ENCODE data around the gene WFIKKN2.
A peak's percentile ranks its signal among the peaks of the same experiment; 100 is the strongest.

The WFIKKN2 gene

DNA sequence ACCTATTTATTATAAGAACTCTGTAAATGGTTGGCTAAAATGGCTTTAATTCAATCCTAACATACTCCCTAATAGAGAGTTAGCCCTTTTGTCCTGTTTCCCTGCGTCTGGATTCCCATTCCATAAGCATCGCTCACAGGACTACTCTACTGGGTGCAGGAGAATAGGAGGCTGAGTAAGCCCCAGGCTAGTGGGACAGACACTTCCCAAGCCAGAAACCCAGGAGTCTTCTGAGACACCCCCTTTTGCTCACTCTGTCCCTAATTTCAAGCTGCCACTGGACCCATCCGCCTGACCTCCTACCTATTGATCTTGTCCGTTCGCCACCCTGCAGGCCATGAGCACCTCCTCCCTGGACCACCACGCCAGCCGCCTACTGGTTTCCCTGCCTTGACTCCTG, 47.5 kb downstream of the WFIKKN2 start:
- DNase-seq: no peak

DNA sequence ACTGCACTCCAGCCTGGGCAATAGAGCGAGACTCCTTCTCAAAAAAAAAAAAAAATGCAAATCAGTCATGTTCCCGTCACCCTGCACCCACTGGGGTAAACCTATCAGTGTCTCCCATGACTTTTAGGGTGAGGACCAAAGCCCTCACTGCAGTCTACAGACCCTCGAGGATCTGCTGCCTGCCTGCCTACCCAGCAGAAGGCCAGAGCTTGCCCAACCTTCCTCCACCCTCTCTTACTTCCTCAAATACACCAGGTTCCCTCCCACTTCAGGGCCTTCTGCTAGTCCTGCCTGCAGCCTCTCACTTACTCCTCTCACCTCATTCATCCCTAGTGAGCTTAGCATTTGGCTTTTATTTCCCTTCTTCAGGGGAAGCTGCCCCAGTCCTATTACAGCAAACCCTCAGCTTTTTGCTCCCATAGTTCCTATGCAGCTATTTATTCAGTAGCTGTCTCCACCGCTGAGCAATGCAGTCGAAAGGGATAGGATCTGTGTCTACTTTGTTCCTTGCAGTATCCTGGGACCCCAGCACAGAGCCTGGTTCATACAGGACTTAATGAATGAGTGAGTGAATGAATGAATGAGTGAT, 48.6 kb downstream of the WFIKKN2 start:
- DNase-seq: peak; percentile 16

DNA sequence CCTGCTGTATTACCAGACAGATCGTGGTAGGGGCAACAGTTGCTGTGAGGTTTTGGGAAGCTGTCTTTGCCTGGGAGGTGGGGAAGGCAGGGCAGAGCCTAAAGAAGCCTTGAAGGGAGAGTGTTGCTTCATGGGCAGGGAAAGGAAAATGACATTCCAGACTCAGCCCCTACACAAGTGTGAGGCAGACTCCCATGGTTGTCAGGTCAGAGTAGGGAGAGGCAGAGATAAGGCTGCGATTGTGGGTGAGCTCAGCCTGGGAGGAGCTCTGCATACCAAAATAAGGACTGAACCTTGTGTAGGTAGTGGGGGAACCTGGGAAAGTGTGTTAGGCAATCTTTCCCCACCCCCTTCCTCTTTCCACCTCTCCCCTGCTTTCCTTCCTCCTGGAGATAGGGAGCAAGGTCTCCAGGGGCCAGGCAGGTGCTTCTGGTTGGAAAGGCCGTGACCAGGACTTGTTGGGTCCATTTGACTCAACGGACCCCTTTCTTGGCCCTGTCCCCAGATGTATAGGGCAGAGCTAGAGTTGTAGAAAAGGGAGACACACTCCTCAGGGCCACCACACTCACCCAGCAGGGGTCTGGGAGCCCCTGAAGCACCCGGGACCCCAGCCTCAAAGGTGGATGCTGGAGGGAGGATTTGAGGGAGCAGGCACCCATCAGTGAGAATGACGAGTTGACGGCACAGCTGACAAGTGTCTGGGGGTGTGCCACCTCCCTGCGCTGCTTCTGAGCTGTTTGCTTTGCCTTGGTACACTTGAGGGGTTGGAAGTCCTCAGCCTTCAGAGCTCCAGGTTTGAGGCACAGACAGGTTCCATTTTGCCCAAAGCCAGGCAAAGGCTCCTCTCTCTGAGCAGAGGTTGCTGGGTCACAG, 49.3 kb downstream of the WFIKKN2 start:
- no peak for DNase-seq

DNA sequence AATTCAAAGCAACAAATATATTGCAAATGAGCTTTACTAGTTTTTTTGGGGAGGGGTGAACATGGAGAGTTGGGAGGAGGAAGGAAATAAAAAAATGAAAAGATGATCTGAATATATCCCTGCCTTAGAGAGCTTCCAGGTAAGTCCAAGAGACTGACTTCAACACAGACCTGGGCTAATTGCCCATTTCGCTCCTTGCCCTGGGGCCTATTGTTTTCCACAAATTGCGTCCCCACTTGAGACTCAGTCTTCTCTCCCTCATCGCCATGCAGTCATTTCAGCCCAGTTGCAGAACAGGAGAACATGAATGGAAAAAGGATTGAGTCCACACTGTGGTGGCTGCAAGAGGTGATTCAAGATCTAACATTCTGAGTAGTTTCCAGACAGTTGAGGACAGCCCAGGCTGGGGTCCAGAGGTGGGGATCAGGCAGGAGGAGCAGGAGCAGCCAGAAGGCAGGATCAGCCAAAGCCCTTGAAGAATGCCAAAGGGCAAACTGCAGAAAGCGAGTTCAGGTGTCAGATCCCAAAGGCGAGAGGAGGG, 52.4 kb downstream of the WFIKKN2 start:
- no peak for DNase-seq

DNA sequence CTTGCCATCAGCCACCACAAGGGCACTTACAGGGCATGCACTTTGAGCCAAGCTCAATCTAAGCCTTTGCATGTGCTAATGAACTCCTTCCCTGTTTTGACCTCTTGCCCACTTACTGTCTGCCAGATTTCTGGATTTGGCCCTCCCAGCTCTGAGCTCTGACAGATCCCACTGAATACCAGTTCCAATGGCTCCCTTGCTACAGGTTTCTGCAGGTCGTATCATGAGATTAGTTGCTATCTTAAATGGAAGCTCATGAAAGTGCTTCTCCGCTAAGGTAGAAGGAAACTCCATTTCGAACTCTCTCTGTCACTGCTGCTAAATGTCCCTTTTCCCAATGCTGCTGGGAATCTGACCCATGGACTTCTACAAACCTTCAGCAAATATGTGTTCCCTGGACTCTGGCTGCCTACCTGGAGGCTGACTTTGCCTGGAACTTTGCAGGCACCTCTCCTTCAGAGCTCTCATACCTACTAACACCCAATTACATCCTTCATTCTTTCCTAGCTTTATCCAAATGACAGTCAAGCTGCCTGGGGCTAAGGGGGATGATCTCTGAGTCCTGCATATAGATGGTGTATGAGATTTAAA, 54.2 kb downstream of the WFIKKN2 start:
- DNase-seq: no peak

DNA sequence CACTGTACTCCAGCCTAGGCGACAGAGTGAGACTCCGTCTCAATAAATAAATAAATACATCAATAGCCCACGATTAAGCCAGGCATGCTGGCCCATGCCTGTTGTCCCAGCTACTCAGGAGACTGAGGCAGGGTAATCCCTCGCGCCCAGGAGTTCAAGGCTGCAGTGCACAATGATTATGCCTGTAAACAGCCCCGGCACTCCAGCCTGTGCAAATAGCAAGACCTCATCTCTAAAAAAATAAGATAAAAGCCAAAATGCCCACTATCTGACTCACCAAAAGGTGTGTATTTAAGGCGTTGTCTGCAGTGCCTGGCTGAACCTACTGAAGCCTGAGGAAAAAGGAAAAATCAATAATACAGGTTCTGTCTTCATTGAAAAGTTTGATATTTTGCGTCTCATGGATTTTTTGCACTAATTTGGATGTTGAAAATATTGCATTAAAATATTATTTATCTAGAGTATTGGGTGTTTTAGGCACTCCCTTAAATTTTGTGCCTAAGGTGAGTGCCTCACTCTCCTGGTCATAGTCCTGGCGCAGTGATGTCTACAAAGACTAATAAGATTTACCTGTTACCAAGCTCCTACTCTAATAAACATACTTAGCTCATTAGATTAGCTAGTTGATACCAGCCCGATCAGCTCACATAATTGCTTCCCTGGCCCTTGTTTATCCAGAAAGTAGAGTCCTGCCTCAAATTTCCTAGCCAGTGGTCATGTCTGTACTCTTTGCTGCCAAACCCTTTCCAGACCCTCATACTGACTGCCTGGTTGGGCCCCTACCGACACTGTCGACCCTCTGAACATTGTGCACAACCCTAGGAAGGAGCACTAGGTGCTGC, 55.5 kb downstream of the WFIKKN2 start:
- DNase-seq: no peak

DNA sequence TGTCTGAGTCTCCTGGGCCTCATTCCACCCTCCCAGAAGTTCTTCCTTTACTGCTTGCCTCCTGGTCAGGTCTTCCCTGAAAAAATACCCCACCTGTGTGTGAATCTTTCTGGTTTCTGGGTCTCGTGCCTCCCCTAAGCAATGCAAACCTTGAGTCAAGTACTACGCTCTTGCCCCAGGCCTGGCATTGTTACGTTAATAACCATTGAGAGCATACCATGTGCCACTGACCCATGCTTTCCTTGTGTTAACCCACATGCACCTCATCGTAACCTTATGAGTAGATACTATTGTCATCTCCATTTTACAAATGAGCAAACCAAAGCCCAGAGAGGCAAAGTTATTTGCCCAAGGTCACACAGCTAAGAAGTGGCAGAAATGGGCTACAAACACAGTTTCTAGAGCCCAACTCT, 56.2 kb downstream of the WFIKKN2 start:
- DNase-seq: no peak

All from CD4-positive, alpha-beta T cell treated with Interferon gamma for 1 hour (primary cell).